Measurements from ENCODE around the gene MOGAT2.

DNA sequence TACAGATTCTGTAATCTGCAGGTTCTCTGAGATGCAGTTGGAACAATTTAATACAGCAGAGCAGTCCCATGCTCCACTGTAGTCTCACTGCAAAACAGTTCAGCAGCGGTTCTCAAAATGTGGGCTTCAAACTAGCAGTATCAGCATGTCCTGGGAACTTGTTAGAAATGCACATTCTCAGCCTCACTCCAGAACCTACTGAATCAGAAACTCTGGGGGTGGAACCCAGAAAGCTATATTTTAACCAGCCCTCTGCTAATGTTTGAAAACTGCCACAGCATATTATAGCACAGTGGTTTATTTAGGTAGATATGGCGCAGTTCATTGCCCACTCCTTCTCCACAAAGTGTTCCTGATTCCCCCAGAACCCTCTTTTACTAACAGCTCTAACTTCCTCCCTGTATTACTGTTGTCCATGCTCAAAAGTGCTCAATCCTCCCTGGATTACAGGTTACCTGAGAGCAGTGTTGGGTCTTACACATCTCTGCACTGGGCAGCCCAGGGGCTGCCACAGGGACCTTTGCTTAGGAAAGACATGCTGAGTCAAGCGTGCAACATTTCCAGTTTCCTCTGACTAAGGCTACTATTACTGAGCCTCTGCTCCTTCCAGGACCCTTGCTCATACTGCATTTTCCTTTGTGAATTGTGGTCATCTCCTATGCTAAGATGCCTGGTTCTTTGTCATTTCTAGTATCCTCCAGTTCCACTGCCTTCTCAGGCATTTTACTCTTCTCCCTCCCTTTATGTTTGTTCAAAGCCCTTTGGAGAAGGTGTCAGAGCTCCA, 43.3 kb downstream of the MOGAT2 start:
- TF ChIP-seq PPARA (CRISPR knock-in tag; IDR thresholded peaks at IDR 0.05; ENCODE audit: borderline replicate concordance) (no peak), RARB (CRISPR knock-in tag; IDR thresholded peaks at IDR 0.05) (no peak), TCF4 (CRISPR knock-in tag; IDR thresholded peaks at IDR 0.05; ENCODE audit: borderline replicate concordance) (no peak)

Data from SK-N-SH treated with all-trans-retinoic acid at 6 μM for 48 hours (cell line).